Sigmoid colon (tissue), 4 donors: ENCODE results near the gene CNOT10.

Experiments
- EP300 ChIP-seq, 4 donors: sonication (generic); formaldehyde crosslinking; IDR thresholded peaks; one replicate each; pipeline ENCODE4 v1.6.1; 2017; ENCODE audit warnings: antibody characterized with exemption in 4 of 4
- POLR2A ChIP-seq, 2 donors: fragments of 450-650 bp; IDR thresholded peaks; one replicate each; pipeline ENCODE4 v1.6.1; 2016; ENCODE audit warnings: antibody characterized with exemption in 2 of 2, mild to moderate bottlenecking in 2 of 2, moderate library complexity in 2 of 2
- POLR2AphosphoS5 ChIP-seq, 4 donors: sonication (generic); formaldehyde crosslinking; IDR thresholded peaks; one replicate each; pipeline ENCODE4 v1.6.1; 2017; ENCODE audit warnings: antibody characterized with exemption in 4 of 4
- TF ChIP-seq, protein P1 (sequence below), 4 experiments: fragments of 450-650 bp in 3 of 4; fragments of 200-600 bp in 1 of 4; IDR thresholded peaks; one replicate each; pipeline ENCODE4 v1.5.1; 2016 to 2019; ENCODE audit warnings: antibody characterized with exemption in 4 of 4, mild to moderate bottlenecking in 3 of 4, moderate library complexity in 2 of 4

DNA sequence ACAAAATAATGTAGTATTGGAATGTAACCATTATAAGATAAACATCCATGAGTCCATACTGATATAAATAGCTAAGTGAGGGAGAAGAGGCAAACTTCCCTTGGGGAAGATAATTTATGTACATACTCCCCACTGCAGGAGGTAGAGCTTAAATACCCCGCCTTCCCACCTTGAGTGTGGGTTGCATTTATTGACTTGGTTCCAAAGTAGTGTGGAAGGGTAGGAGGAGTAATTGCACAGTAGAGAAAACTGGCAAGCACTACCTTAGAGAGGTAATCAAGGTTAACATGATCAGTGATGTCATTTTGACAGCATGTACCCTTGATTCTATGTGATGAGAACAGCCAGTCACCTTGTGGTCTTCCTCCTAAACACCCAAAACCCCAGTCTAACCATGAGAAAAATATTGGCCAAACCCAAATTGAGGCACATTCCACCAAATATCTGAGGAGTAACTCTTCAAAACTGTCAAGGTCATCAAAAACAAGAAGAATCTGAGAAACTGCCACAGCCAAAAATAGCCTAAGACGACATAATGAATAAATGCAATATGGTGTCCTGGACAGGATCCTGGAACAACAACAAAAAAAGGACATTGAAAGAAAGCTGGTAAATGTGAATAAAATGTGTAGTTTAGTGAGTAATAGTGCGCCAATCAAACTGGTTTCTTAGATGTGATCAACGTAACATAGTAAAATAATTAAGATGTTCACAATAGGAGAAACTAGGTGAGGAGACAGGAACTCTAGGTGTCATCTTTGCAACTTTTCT is 774 bp upstream of the CNOT10 start:
- TF ChIP-seq, protein P1, sequence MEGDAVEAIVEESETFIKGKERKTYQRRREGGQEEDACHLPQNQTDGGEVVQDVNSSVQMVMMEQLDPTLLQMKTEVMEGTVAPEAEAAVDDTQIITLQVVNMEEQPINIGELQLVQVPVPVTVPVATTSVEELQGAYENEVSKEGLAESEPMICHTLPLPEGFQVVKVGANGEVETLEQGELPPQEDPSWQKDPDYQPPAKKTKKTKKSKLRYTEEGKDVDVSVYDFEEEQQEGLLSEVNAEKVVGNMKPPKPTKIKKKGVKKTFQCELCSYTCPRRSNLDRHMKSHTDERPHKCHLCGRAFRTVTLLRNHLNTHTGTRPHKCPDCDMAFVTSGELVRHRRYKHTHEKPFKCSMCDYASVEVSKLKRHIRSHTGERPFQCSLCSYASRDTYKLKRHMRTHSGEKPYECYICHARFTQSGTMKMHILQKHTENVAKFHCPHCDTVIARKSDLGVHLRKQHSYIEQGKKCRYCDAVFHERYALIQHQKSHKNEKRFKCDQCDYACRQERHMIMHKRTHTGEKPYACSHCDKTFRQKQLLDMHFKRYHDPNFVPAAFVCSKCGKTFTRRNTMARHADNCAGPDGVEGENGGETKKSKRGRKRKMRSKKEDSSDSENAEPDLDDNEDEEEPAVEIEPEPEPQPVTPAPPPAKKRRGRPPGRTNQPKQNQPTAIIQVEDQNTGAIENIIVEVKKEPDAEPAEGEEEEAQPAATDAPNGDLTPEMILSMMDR (IDR thresholded peaks at IDR 0.05) = no peak
- no peak for TF ChIP-seq POLR2A (IDR thresholded peaks at IDR 0.05)
- TF ChIP-seq EP300 (IDR thresholded peaks at IDR 0.05) = no peak
- TF ChIP-seq POLR2AphosphoS5 (IDR thresholded peaks at IDR 0.05) = no peak
